GM18526 (cell line): ENCODE measurements around the gene ADRA1B.

Experiments used
- POLR2A ChIP-seq: IDR thresholded peaks from 3 replicates; pipeline ENCODE4 v1.6.1; 2011; ENCODE audit not compliant: insufficient read length; ENCODE audit errors: extremely low read depth

ADRA1B gene

GRCh38 chr5:160001457-160001856, 85.2 kb downstream of the ADRA1B start:
- no peak for TF ChIP-seq POLR2A

DNA sequence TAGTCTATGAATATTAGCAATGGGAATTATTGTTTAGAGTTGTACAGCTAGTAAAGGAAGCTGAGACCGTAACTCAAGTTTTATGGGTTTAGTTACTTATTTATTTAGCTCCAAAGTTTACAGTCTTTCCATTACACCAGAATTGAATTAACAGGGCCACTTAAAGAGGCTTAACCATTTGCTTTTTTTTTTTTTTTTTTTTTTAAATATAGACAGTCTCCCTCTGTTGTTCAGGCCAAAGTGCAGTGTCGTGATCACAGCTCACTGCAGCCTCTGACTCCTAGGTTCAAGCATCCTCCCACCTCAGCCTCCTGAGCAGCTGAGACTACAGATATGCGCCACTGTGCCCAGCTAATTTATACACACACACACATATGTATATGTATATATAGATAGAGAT, 91.2 kb downstream of the ADRA1B start:
- TF ChIP-seq POLR2A: no peak

GRCh38 chr5:160008877-160009590, 92.8 kb downstream of the ADRA1B start, which contains the start of gene TTC1:
TSS of gene TTC1 (plus strand) at chr5:160009139. CDS start at chr5:160010529, 1,390 bp downstream.
- peak; percentile 90 for TF ChIP-seq POLR2A

GRCh38 chr5:160009591-160009989, 93.3 kb downstream of the ADRA1B start:
- TF ChIP-seq POLR2A: no peak

- no peak for TF ChIP-seq POLR2A
Measured at GRCh38 chr5:160011471-160011870, 95.2 kb downstream of the ADRA1B start.

DNA sequence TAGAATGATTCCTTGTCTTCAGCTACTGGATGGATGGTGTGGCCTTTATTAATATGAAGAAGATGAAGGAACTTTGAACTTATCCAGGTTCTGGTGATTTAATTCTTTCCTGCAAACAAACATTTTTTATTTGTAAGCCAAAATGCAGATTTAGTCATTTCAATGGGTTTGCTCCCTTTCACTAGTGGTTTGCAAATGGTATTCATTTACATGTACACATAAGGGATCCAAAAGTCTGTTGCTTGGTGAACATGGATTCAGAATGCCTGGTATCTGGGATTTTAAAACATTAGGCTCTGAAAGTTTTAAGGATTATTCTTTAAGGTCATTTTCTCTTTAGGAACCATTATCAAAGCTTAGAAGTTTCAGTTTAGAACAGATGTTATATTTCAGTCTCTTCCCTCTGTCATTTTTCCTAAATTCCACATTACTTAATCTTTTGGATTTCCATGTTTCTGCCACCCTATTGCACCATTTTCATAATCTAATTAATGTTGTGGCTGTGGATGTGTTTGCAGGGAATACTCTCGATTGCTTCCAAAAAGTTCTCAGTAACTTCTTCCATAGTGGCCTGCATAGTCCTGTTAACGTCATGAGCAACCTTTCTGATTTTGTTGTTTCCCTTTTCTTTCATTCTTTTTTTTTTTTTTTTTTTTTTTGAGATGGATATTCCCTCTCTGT, 102.8 kb downstream of the ADRA1B start:
- TF ChIP-seq POLR2A: no peak

GRCh38 chr5:160020266-160020770, 104.0 kb downstream of the ADRA1B start:
- TF ChIP-seq POLR2A: no peak

DNA sequence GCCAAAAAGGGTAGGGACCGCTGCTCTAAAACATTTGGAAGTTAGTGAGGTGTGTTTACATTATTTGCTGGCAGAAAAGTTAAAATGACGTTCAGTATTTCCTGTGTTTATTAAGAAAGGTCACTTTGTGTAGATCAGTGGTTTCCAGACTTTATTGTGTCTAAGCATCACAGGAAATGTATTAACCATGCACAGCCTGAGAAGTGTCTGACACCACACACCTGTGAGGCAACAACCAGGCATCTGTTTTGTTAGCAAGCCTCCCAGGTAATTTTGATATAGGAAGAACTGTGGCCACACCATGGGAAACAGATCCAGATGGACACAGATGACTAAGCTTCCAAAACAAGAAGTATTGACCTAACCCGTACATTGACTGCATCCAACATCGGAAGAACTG, 104.7 kb downstream of the ADRA1B start:
- no peak for TF ChIP-seq POLR2A

- TF ChIP-seq POLR2A: no peak
Measured at GRCh38 chr5:160021831-160022446, 105.7 kb downstream of the ADRA1B start.
